Muscle layer of duodenum (tissue), 2 donors: ENCODE data around the gene NRXN3.

Experiments
- H3K27ac ChIP-seq: one replicate; pipeline ENCODE4 v1.7.0; 2013; ENCODE audit warnings: mild to moderate bottlenecking, low read length
- H3K27me3 ChIP-seq: one replicate; pipeline ENCODE4 v1.7.0; 2013; ENCODE audit warnings: low read depth, mild to moderate bottlenecking, control low read depth, low read length
- H3K36me3 ChIP-seq, 2 donors: one replicate each; pipeline ENCODE4 v1.7.0; 2013; ENCODE audit warnings: low read length in 2 of 2, control low read depth in 1 of 2, mild to moderate bottlenecking in 1 of 2; ENCODE audit not compliant: insufficient read depth in 2 of 2, control insufficient read depth in 1 of 2
- H3K4me1 ChIP-seq, 2 donors: one replicate each; pipeline ENCODE4 v1.7.0; 2013; ENCODE audit warnings: low read length in 2 of 2, mild to moderate bottlenecking in 2 of 2, control low read depth in 1 of 2, moderate library complexity in 1 of 2; ENCODE audit not compliant: insufficient read depth in 2 of 2, control insufficient read depth in 1 of 2
- H3K4me3 ChIP-seq, 2 donors: one replicate each; pipeline ENCODE4 v1.7.0; 2013; ENCODE audit warnings: low read length in 2 of 2, low read depth in 1 of 2, mild to moderate bottlenecking in 1 of 2
- H3K9me3 ChIP-seq, 2 donors: one replicate each; pipeline ENCODE4 v1.7.0; 2013; ENCODE audit warnings: low read length in 2 of 2, control low read depth in 1 of 2, mild to moderate bottlenecking in 1 of 2; ENCODE audit not compliant: control insufficient read depth in 1 of 2
- donor health status: healthy.

NRXN3 gene

DNA sequence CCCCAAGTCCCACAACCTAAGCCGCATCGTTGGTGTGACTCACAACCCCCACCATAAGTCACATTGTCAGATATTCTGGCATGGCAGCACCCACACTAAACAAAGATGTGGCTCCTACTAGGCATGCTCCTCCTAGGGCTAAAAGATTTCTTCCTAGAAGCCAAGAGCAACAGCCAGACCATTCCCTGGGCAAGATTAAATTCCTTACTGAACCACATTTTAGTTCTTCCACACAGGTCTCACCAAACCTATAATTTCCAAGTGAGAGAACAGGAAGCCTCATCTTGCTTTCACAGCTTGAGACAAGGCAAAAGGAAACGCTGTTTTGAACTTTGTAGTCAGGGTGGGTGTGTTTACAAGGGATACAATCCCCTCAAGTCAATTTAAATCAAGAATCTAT lies 1408.3 kb downstream of the NRXN3 start:
- Histone ChIP-seq H3K9me3 (no peaks in the 10 kb centered on the region), H3K27ac (no peak overlapping the region), H3K4me1 (peaks cover 0 to 7% of the 10 kb centered on the region in 2 donors), H3K4me3 (no peak overlapping the region), H3K36me3 (no peaks in the 10 kb centered on the region), H3K27me3 (no peaks in the 10 kb centered on the region)

DNA sequence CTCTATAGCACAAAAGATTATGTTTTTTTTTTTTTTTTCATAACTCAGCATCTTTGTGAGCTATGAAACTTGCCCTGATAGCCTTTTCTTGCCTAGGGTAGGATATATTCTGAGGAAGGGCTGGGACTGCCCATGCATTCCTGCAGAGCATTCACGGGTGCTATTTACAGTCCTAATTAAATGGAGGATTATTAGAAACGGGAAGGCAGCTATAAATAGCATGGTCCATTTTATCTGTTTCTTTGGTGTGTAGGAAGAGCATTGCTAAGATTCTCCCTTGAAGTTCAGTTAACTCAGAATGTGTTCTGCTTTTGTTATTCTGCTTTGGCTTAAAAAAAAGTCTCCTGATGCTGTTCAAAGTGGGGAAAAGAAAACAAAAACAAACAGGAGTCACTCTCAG lies 1410.2 kb downstream of the NRXN3 start:
- Histone ChIP-seq H3K36me3 (no peaks in the 10 kb centered on the region), H3K27me3 (no peaks in the 10 kb centered on the region), H3K4me1 (peaks cover 0 to 7% of the 10 kb centered on the region in 2 donors), H3K4me3 (no peak overlapping the region), H3K27ac (no peak overlapping the region), H3K9me3 (no peaks in the 10 kb centered on the region)

DNA sequence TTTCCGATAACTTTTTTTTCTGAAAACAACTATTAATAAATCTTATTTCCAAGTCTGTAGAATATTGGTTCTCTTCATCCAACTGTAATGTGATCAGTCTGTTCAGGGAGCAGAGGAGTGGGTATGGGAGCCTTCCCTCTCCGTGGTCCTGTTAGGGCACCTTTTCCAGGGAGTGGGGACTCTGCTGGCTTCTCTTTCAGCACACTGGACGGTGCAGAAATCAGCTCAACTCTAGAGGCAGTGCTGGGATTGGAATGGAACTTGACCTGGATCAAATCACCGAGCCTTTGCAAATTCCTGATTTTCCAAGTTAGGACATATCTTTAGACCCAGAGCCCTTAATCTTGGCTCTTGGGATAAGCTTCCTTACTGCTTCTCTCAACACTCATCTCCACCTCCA lies 1410.7 kb downstream of the NRXN3 start:
- no peaks in the 10 kb centered on the region for H3K27me3 ChIP-seq
- no peaks in the 10 kb centered on the region for H3K36me3 ChIP-seq
- H3K4me1 ChIP-seq = peaks cover 0 to 4% of the 10 kb centered on the region in 2 donors
- no peaks in the 10 kb centered on the region for H3K9me3 ChIP-seq
- no peak overlapping the region for H3K27ac ChIP-seq
- H3K4me3 ChIP-seq = no peak overlapping the region

DNA sequence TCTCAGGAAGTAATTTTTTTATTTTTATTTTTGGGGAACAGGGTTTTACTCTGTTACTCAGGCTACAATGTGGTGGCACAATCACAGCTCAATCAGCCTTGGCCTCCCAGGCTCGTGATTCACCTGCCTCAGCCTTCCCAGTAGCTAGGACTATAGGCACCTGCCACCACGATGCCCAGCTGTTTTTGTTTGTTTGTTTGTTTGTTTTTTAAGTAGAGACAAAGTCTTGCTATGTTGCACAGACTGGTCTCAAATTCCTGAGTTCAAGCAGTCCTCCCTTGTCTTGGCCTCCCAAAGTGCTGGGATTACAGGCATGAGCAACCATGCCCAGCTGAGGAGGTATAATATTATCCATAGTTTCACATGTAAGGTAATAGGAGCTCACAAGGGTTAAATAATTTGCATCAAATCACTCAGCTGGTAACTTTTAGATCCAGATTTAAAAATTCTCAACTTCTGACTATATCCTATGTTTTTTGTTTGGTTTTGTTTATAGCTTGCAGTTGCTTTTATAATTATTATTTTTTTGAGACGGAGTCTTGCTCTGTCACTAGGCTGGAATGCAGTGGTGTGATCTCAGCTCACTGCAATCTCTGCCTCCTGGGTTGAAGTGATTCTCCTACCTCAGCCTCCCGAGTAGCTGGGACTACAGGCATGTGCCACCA lies 1411.9 kb downstream of the NRXN3 start:
- Histone ChIP-seq H3K4me3 (no peak overlapping the region), H3K9me3 (no peaks in the 10 kb centered on the region), H3K4me1 (no peaks in the 10 kb centered on the region), H3K27ac (no peak overlapping the region), H3K36me3 (no peaks in the 10 kb centered on the region), H3K27me3 (no peaks in the 10 kb centered on the region)

DNA sequence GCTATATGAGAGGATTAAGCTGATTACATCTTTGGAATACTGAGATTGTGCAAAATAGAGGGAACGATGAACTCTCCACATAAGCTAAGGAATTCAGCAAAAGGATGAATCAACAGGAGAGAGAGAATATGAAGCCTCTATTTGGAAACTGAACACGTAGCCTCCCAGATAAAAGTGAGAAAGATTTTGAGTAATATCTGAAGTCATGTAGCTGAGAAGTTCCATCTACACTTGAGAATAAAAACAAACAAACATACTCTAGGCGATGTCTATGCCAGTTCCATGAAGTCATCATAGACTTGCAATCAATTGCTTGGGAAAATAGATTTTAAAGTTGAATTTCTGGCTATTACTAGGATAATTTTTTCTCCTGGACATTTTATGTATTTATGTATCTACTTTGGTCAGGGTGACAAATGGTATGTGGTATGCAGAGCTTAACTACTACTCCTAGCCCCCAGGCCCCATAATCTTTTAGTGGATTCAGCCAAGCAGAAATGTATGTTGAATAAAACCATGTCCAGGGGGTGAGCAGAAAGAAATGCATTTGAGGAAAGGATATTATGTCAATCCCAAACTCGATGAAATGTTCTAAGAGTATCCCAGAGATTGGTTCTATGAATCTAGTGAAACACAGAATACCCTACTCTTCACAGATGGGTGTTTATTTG lies 1413.7 kb downstream of the NRXN3 start:
- no peaks in the 10 kb centered on the region for H3K36me3 ChIP-seq
- no peaks in the 10 kb centered on the region for H3K4me1 ChIP-seq
- H3K9me3 ChIP-seq = no peaks in the 10 kb centered on the region
- no peaks in the 10 kb centered on the region for H3K27me3 ChIP-seq
- H3K27ac ChIP-seq = no peak overlapping the region
- no peak overlapping the region for H3K4me3 ChIP-seq

DNA sequence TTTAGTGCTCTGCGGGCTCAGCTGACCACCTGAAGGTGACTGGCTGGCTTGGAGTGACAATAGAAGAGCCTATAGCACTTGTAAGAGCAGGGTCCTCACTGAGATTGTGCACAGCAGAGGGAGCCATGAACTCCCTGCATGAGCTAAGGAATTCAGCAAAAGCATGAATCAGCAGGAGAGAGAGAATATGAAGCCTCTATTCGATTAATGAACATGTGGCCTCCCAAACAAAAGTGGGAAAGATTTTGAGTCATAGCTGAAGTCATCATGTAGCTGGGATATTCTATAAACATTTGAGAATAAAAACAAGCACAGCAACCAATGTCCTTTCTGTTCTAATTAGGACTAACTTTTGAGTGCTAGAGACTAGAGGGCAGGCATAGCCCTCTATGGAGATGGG lies 1414.5 kb downstream of the NRXN3 start:
- Histone ChIP-seq H3K27me3 (no peaks in the 10 kb centered on the region), H3K27ac (no peak overlapping the region), H3K4me3 (no peak overlapping the region), H3K9me3 (no peaks in the 10 kb centered on the region), H3K36me3 (no peaks in the 10 kb centered on the region), H3K4me1 (no peaks in the 10 kb centered on the region)

DNA sequence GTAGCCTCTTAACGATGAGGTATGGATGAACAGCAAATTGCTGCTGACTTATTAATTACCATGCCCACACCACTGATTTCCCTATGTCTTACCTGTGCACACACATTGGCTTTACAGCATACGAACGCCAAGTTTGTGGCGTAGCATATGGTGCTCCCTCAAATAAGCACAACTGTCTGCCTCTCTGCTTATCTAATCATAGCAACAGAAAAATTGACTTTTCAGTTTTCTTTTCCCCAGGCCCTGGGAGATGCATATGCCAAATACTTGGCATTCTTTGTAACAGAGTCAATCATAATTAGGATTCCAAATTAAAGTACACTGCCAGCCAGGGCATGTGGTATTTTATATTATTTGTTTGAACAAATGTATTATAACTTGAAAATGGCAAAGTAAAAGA lies 1415.7 kb downstream of the NRXN3 start:
- Histone ChIP-seq H3K9me3 (no peaks in the 10 kb centered on the region), H3K36me3 (no peaks in the 10 kb centered on the region), H3K27ac (no peak overlapping the region), H3K4me3 (no peak overlapping the region), H3K4me1 (no peaks in the 10 kb centered on the region), H3K27me3 (no peaks in the 10 kb centered on the region)

DNA sequence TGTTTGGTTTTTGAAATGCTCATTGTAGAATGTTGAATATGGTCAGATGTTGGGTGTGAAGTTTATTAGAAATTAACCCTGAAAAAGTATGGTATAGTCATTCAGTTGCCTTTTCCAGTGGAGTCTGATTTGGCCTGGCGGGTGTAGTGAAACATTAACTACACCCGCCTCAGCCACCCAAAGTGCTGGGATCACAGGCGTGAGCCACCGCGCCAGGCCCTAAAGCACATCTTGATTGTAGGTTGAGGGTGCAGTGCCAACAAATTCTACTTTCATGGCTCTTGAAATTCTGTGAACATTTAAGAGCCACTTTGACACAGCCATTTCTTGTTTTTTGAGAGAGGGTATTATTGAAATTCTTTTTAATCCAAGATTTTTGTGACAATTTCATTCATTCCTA lies 1416.2 kb downstream of the NRXN3 start:
- Histone ChIP-seq H3K4me1 (no peaks in the 10 kb centered on the region), H3K9me3 (no peaks in the 10 kb centered on the region), H3K27me3 (no peaks in the 10 kb centered on the region), H3K36me3 (no peaks in the 10 kb centered on the region), H3K27ac (no peak overlapping the region), H3K4me3 (no peak overlapping the region)

DNA sequence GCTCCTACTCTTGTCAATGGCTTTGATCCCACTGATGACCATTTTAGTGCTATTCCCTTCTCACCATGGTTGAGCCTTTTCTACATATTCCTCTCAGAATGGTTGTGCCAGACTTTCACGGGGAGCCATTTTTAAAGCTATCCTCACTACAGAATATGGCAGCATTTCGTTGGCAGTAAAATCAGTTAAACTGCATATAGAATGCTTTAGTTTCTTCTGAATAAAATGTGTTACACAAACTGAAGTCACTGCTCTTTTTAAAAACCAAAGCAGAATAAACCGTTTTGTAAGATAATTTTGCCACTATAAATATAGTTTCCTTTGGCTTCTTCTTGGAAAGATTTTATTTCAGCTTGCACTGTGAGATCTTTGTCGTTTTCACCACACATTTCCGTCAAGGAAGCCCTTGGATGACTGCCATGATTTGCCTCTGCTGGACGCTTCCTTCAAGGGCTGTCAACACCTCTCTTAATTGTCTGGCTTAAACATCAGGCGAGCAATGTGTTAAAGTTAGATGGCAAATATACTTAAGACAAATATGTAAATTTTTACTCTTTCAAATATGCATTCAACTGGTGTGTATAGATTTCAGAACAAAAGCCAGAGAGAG lies 1416.9 kb downstream of the NRXN3 start:
- H3K27ac ChIP-seq = no peak overlapping the region
- no peaks in the 10 kb centered on the region for H3K27me3 ChIP-seq
- no peak overlapping the region for H3K4me3 ChIP-seq
- no peaks in the 10 kb centered on the region for H3K9me3 ChIP-seq
- H3K4me1 ChIP-seq = no peaks in the 10 kb centered on the region
- H3K36me3 ChIP-seq = no peaks in the 10 kb centered on the region

DNA sequence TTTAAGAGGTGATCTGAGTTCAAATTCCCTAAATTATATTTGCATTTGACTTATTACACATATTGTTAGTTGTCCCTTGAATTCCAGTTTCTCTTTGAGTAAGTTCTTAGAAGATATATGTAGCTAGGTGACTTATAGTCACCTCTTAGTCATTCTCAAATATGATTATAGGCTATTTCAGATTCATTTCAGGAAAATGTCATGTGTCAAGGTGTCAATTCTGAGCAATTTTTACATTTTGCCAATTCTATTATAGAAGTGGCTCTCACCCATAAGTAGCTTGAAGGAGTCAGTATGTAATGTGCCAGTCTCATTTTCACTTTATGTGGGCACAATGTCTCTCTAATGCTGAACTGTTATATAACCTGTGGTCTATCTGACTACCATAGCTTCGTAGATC lies 1417.7 kb downstream of the NRXN3 start:
- Histone ChIP-seq H3K27me3 (no peaks in the 10 kb centered on the region), H3K4me3 (no peak overlapping the region), H3K4me1 (no peaks in the 10 kb centered on the region), H3K36me3 (no peaks in the 10 kb centered on the region), H3K9me3 (no peaks in the 10 kb centered on the region), H3K27ac (no peak overlapping the region)

DNA sequence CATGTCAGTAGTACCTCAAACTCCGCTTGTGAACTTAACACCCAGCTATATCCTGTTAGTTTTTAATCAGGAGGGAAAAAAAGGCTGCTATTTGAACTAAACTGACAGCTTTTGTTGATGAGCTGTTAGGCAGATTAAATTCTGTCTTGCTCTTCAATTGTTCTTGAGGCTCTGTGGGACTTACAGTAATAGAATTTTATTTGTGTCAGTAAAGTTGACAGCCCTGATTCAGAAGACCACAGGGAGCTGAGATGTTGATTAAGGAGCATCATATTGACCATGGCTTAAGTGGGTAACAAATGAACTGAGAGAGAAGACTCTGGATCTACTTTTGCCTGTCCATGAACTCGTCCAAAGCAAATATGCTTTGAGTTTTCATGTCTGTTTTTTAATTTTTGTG lies 1418.2 kb downstream of the NRXN3 start:
- Histone ChIP-seq H3K4me3 (no peak overlapping the region), H3K36me3 (no peaks in the 10 kb centered on the region), H3K9me3 (no peaks in the 10 kb centered on the region), H3K4me1 (no peaks in the 10 kb centered on the region), H3K27me3 (no peaks in the 10 kb centered on the region), H3K27ac (no peak overlapping the region)
